HepG2 (cell line): Measurements from ENCODE around the gene SOX14. TPM values are rescaled to one million over a fixed set of nuclear protein-coding genes. Genes with fewer than 3 reads are reported as not detected.

Experiments used
- ATAC-seq: fragments of 200-7000 bp; cut with Tn5 transposase; 3 replicates; pipeline ENCODE4 v1.9.1; 2020; ENCODE audit warnings: mild to moderate bottlenecking, moderate library complexity
- BruUV-seq: library from RNA; stranded (reverse); fragments of 400-500 nt; replicated peaks from 2 replicates; lab custom pipeline; 2021; lab: Mats Ljungman, UMichigan
- CTCF ChIA-PET: fragments of 300-600 bp; formaldehyde crosslinking; extraction: SDS; loops from one replicate; lab custom pipeline; 2021; ENCODE audit warnings: low total read pairs, inconsistent platforms, low intra/inter-chr PET ratio; lab: Yijun Ruan, JAX
- POLR2A ChIA-PET: fragments of 350-600 bp; sonication (Branson Sonifier 250); formaldehyde crosslinking; loops from one replicate; lab custom pipeline; 2020; ENCODE audit warnings: antibody characterized with exemption, inconsistent platforms; lab: Yijun Ruan, JAX
- DNase-seq: peaks from one replicate; pipeline ENCODE4 v3.0.0-alpha.2; 2015; ENCODE audit warnings: low spot score
- FAIRE-seq: peaks from 3 replicates; lab custom pipeline; 2011; peaks lifted over from hg19 to GRCh38; lab: Jason Lieb, UNC
- H2AFZ ChIP-seq: one replicate; pipeline ENCODE4 v1.6.1; 2011; ENCODE audit warnings: low read length, inconsistent platforms
- H3K27ac ChIP-seq: fragments of 300-600 bp; 3 replicates; pipeline ENCODE4 v1.8.0; 2011; ENCODE audit warnings: mixed run types, mild to moderate bottlenecking, mixed read lengths, low read length, inconsistent platforms; ENCODE audit not compliant: insufficient read depth; ENCODE audit errors: extremely low read length
- H3K27me3 ChIP-seq, 2 experiments: fragments of 200-600 bp in 1 of 2; 2 replicates in 1 of 2; 3 replicates in 1 of 2; pipeline versions ENCODE4 v1.6.0 to v1.8.0; 2011; ENCODE audit warnings: low read length in 2 of 2, mild to moderate bottlenecking in 2 of 2, moderate library complexity in 2 of 2, inconsistent platforms in 1 of 2; ENCODE audit not compliant: insufficient read depth in 2 of 2, control insufficient read depth in 1 of 2
- H3K36me3 ChIP-seq, 2 experiments: fragments of 200-600 bp in 1 of 2; replicated peaks in 1 of 2; 2 replicates in 1 of 2; 3 replicates in 1 of 2; pipeline versions ENCODE4 v1.5.1 to v1.8.0; 2011; ENCODE audit warnings: low read length in 2 of 2, inconsistent platforms in 1 of 2; ENCODE audit not compliant: insufficient read depth in 2 of 2, control insufficient read depth in 1 of 2
- H3K4me1 ChIP-seq: 2 replicates; pipeline ENCODE4 v1.5.1; 2012; ENCODE audit warnings: low read length, inconsistent platforms; ENCODE audit not compliant: insufficient read depth
- H3K4me2 ChIP-seq: 2 replicates; pipeline ENCODE4 v1.6.0; 2011; ENCODE audit warnings: low read depth, low read length, inconsistent platforms
- H3K4me3 ChIP-seq, 3 experiments: fragments of 200-600 bp in 1 of 3; sonication (generic), shearing (Covaris generic) in 1 of 3; replicated peaks in 1 of 3; 2 replicates each; pipeline ENCODE4 v1.5.1; 2011 to 2016; ENCODE audit warnings: low read length in 3 of 3, inconsistent platforms in 2 of 3, low read depth in 2 of 3, mild to moderate bottlenecking in 2 of 3, control low read depth in 1 of 3, mixed read lengths in 1 of 3; ENCODE audit not compliant: insufficient read depth in 1 of 3
- H3K79me2 ChIP-seq: one replicate; pipeline ENCODE4 v1.6.1; 2011; ENCODE audit warnings: low read length, inconsistent platforms; ENCODE audit not compliant: insufficient read depth
- H3K9ac ChIP-seq: 2 replicates; pipeline ENCODE4 v1.6.0; 2011; ENCODE audit warnings: mild to moderate bottlenecking, low read depth, low read length, inconsistent platforms; ENCODE audit not compliant: insufficient read depth
- H3K9me3 ChIP-seq: 2 replicates; pipeline ENCODE4 v1.5.1; 2012; ENCODE audit warnings: mild to moderate bottlenecking, low read length
- H4K20me1 ChIP-seq: 2 replicates; pipeline ENCODE4 v1.6.0; 2011; ENCODE audit warnings: inconsistent platforms, mild to moderate bottlenecking, low read length, moderate library complexity; ENCODE audit not compliant: insufficient read depth
- HBP1 ChIP-seq: IDR thresholded peaks from 2 replicates; pipeline ENCODE4 v1.6.1; 2016; ENCODE audit warnings: low read depth, control low read depth
- HOXA7 ChIP-seq: sonication (generic); formaldehyde crosslinking; IDR thresholded peaks from 2 replicates; pipeline ENCODE4 v1.8.1; 2022; ENCODE audit warnings: mild to moderate bottlenecking, missing genetic modification reagents, moderate library complexity
- KIAA2018 ChIP-seq: sonication (generic); formaldehyde crosslinking; IDR thresholded peaks from 2 replicates; pipeline ENCODE4 v1.5.0; 2020; ENCODE audit warnings: mild to moderate bottlenecking, missing genetic modification reagents, borderline replicate concordance
- PRMT3 ChIP-seq: sonication (generic); formaldehyde crosslinking; IDR thresholded peaks from 2 replicates; pipeline ENCODE4 v1.8.1; 2022; ENCODE audit warnings: low read depth, mild to moderate bottlenecking, moderate library complexity, missing genetic modification reagents, borderline replicate concordance
- ZKSCAN8 ChIP-seq: IDR thresholded peaks from 2 replicates; pipeline ENCODE4 v1.6.1; 2016; ENCODE audit warnings: borderline replicate concordance, missing genetic modification reagents, missing compliant biosample characterization
- ZNF790 ChIP-seq: sonication (generic); formaldehyde crosslinking; IDR thresholded peaks from 2 replicates; pipeline ENCODE4 v1.8.0; 2022; ENCODE audit warnings: missing genetic modification reagents, mild to moderate bottlenecking, borderline replicate concordance
- WGBS: methylation state at CpG from one replicate; pipeline ENCODE4 v1.1.6; 2017; ENCODE audit warnings: low lambda C conversion rate; 5-methylcytosine and 5-hydroxymethylcytosine counted together
- in situ Hi-C: cut with HindIII; loops from 2 replicates; pipeline ENCODE4 v1.10.0; 2017; ENCODE audit warnings: low pct_unique_long_range_greater_than_20kb; ENCODE audit not compliant: extremely low pct_ligation_motif_present
- intact Hi-C: fragments of 100-400 bp; cut with micrococcal nuclease; formaldehyde crosslinking; loops from one replicate; pipeline ENCODE4 v1.10.0; 2022; ENCODE audit not compliant: unreplicated experiment
- polyA plus RNA-seq, 8 experiments: library from polyadenylated mRNA; depleted of rRNA in 3 of 8; stranded (reverse) in 7 of 8; unstranded in 1 of 8; fragments of >200 nt; fragmentation: Illumina TruSeq in 4 of 8; extraction: Trizol in 4 of 8; gene quantifications; 2 replicates each; pipeline versions ENCODE4 v1.2.1 to v1.2.3, GENCODE V29; 2011 to 2016; ENCODE audit warnings: low read depth in 4 of 8, missing spikeins in 1 of 8, mixed read lengths in 1 of 8; ENCODE audit not compliant: insufficient read depth in 1 of 8
- total RNA-seq, 5 experiments: library from RNA; depleted of rRNA; stranded (reverse); fragments of >200 nt; fragmentation: Illumina TruSeq; extraction: Trizol; gene quantifications; 2 replicates each; pipeline ENCODE4 v1.2.3, GENCODE V29; 2016; ENCODE audit warnings: low read depth in 1 of 5

SOX14 gene
- total and polyA plus RNA-seq, 2 of the 13 experiments (the other 11 are each of a cell fraction or from before 2014, with no cell fraction given) = not detected

GRCh38 chr3:137765310-137766033 is 1.4 kb downstream of the SOX14 start:
- POLR2A ChIA-PET = no interaction called here
- Histone ChIP-seq H3K27me3 (peaks cover 18 to 93% of the 10 kb centered on the region in 2 experiments), H3K4me1 (peaks cover 9% of the 10 kb centered on the region; the same call in 1 of the 2 replicates), H3K79me2 (no peaks in the 10 kb centered on the region), H3K27ac (no peak overlapping the region), H4K20me1 (no peaks in the 10 kb centered on the region), H3K9me3 (no peaks in the 10 kb centered on the region), H3K36me3 (no peaks in the 10 kb centered on the region), H3K4me3 (no peak overlapping the region)
- in situ Hi-C loops = no loop called here
- WGBS = 50% methylated on average over 22 of the region's 27 CpGs
- DNase-seq = no peak
- no TSS peak for BruUV-seq
- FAIRE-seq = no peak
- no peak for TF ChIP-seq ZNF790 (CRISPR knock-in tag)
- TF ChIP-seq KIAA2018 = no peak
- TF ChIP-seq PRMT3 (CRISPR knock-in tag) = no peak
- no peak for TF ChIP-seq HBP1 (CRISPR knock-in tag)
- no peak for TF ChIP-seq ZKSCAN8 (CRISPR knock-in tag)
- TF ChIP-seq HOXA7 (CRISPR knock-in tag) = no peak
- TF ChIP-seq, all 625 proteins: peak for 0
- intact Hi-C loops = no loop called here
- no peak for ATAC-seq
- Histone ChIP-seq H3K4me2 (no peak overlapping the region), H3K9ac (no peak overlapping the region), H2AFZ (no peak overlapping the region)
- CTCF ChIA-PET = no interaction called here
